Omental fat pad (tissue), 4 donors: ENCODE data around the gene CLMN. TPM values are rescaled to one million over a fixed set of nuclear protein-coding genes. Genes with fewer than 3 reads are reported as not detected.

ENCODE experiments used
- ATAC-seq: fragments of 150-250 bp; one replicate; pipeline ENCODE4 v1.9.1; 2016; ENCODE audit warnings: mild to moderate bottlenecking, moderate library complexity; ENCODE audit not compliant: low FRiP score
- DNase-seq: peaks from one replicate; pipeline ENCODE4 v3.0.0-alpha.2; 2019; ENCODE audit warnings: low spot score
- CTCF ChIP-seq, 3 donors: fragments of 450-650 bp; IDR thresholded peaks; one replicate each; pipeline ENCODE4 v1.5.1; 2016 to 2017; ENCODE audit warnings: antibody characterized with exemption in 3 of 3, mild to moderate bottlenecking in 3 of 3, moderate library complexity in 2 of 3
- total RNA-seq, 4 donors: library from RNA; depleted of rRNA; stranded (reverse); fragments of >200 nt; gene quantifications; one replicate each; pipeline ENCODE4 v1.1.0, GENCODE V29; 2016

The CLMN gene
- total RNA-seq, 4 donors from 2014 or later, result 25.1 to 41.9 (median 32.9) TPM

- ATAC-seq (no peak), DNase-seq (no peak)
- TF ChIP-seq CTCF (IDR thresholded peaks at IDR 0.05), result no peak
Observed at GRCh38 chr14:95272057-95272456, 47.7 kb downstream of the CLMN start.

GRCh38 chr14:95270203-95270602 is 49.5 kb downstream of the CLMN start:
- DNase-seq (no peak), ATAC-seq (no peak)
- TF ChIP-seq CTCF (IDR thresholded peaks at IDR 0.05), result no peak

GRCh38 chr14:95269493-95269892 is 50.2 kb downstream of the CLMN start:
- no peak for TF ChIP-seq CTCF (IDR thresholded peaks at IDR 0.05)
- DNase-seq, result no peak

GRCh38 chr14:95268350-95268749 is 51.4 kb downstream of the CLMN start:
- TF ChIP-seq CTCF (IDR thresholded peaks at IDR 0.05), result no peak
- ATAC-seq (no peak), DNase-seq (no peak)

More at GRCh38 chr14:95269493-95269892, 50.2 kb downstream of the CLMN start:
- no peak for ATAC-seq

- DNase-seq, result no peak
- no peak for TF ChIP-seq CTCF (IDR thresholded peaks at IDR 0.05)
- no peak for ATAC-seq
Observed at GRCh38 chr14:95267306-95267705, 52.4 kb downstream of the CLMN start.

DNA sequence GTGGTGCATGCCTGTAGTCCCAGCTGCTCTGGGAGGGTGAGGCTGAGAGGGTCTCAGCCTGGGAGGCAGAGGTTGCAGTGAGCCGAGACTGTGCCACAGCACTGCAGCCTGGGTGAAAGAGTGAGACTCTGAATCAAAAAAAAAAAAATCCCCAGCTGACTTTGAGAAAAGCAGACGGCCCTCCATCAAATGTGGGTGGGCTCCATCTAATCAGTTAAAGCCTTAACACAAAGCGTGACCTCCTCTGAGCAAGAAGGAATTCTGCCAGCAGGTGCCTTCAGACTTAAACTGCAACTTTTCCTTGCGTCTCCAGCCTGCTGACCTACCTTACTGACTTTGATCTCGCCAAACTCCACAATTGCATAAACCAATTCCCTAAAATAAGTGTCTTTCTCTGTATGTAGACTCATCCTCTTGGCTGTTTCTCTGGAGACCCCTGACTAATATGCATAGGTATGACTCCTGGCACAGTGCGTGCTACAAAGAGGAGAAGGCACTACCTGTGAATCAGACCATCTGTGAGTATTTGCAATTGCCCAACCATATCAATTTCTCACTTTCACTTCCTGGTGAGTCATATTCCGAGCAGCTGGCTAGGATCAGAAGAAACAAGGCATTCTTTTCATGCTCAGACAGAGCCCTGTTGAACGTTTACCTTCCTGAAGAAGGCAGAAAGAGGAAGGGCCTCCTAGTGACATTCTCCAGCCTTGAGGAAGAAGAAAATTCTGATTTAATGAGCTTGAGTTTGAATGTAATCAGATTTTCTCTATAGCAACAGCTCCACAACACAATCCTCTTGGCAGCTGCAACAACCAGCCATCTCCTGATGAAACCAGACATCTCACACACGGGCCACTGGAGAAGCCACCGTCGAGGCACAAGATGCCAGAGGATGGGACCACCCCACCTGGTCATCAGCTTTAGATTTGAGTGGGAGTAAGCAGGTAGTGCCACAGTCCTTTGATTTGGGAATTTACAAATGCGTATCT is 54.3 kb downstream of the CLMN start:
- no peak for TF ChIP-seq CTCF (IDR thresholded peaks at IDR 0.05)
- no peak for DNase-seq
- peak; percentile 99 for ATAC-seq
